Stomach (tissue), 9 donors: ENCODE results near the gene SCUBE3. TPM values are rescaled to one million over a fixed set of nuclear protein-coding genes. Genes with fewer than 3 reads are reported as not detected.
A peak's percentile ranks its signal among the peaks of the same experiment; 100 is the strongest.

Source experiments
- DNase-seq, 2 donors: peaks; one replicate each; pipeline versions ENCODE4 v3.0.0 to v3.0.0-alpha.2; 2013 to 2019
- H3K27ac ChIP-seq, 5 donors: fragments of 200-600 bp in 4 of 5; sonication (generic) in 4 of 5; one replicate each; pipeline ENCODE4 v1.5.1; 2013 to 2019; ENCODE audit warnings: mild to moderate bottlenecking in 1 of 5, moderate library complexity in 1 of 5
- H3K27me3 ChIP-seq, 3 donors: fragments of 200-600 bp; sonication (generic); one replicate each; pipeline ENCODE4 v1.5.1; 2017 to 2019; ENCODE audit warnings: mixed run types in 1 of 3
- H3K36me3 ChIP-seq, 4 donors: fragments of 200-600 bp; sonication (generic); 1 replicate in 3 of 4; 2 replicates in 1 of 4; pipeline ENCODE4 v1.5.1; 2016 to 2019
- H3K4me1 ChIP-seq, 4 donors: fragments of 200-600 bp; sonication (generic); one replicate each; pipeline ENCODE4 v1.5.1; 2016 to 2019
- H3K4me3 ChIP-seq, 4 donors: fragments of 200-600 bp; sonication (generic) in 3 of 4; one replicate each; pipeline ENCODE4 v1.5.1; 2016 to 2019; ENCODE audit warnings: mild to moderate bottlenecking in 1 of 4
- H3K9me3 ChIP-seq, 4 donors: fragments of 200-600 bp; sonication (generic); one replicate each; pipeline ENCODE4 v1.5.1; 2016 to 2019
- CTCF ChIP-seq, 7 experiments: fragments of 450-650 bp in 4 of 7; fragments of 200-600 bp in 3 of 7; sonication (generic) in 3 of 7; IDR thresholded peaks; one replicate each; pipeline ENCODE4 v1.5.1; 2016 to 2019; ENCODE audit warnings: antibody characterized with exemption in 7 of 7, control low read depth in 2 of 7, mild to moderate bottlenecking in 1 of 7
- EP300 ChIP-seq: sonication (generic); formaldehyde crosslinking; IDR thresholded peaks from one replicate; pipeline ENCODE4 v1.6.1; 2017; ENCODE audit warnings: antibody characterized with exemption
- POLR2A ChIP-seq, 4 donors: fragments of 450-650 bp; IDR thresholded peaks; one replicate each; pipeline ENCODE4 v1.6.1; 2016; ENCODE audit warnings: antibody characterized with exemption in 4 of 4, control low read depth in 2 of 4, mild to moderate bottlenecking in 1 of 4, moderate library complexity in 1 of 4
- POLR2AphosphoS5 ChIP-seq, 3 donors: sonication (generic); formaldehyde crosslinking; IDR thresholded peaks; one replicate each; pipeline ENCODE4 v1.6.1; 2016; ENCODE audit warnings: antibody characterized with exemption in 3 of 3
- WGBS, 5 donors: extraction: QIAGEN DNeasy Blood & Tissue Kit in 3 of 5; methylation state at CpG; one replicate each; pipeline versions ENCODE4 v1.1.5 to v1.1.7; 2013 to 2018; 5-methylcytosine and 5-hydroxymethylcytosine counted together
- intact Hi-C: fragments of 100-400 bp; cut with DNase I; formaldehyde crosslinking; loops from one replicate; pipeline ENCODE4 v1.15.1; 2023; ENCODE audit warnings: low total_unique reads
- polyA plus RNA-seq, 3 donors: library from polyadenylated mRNA; stranded (reverse); fragments of 200-250 nt; gene quantifications; one replicate each; pipeline ENCODE4 v1.2.3, GENCODE V29; 2013
- total RNA-seq, 5 donors: library from RNA; depleted of rRNA; stranded (reverse); fragments of >200 nt; gene quantifications; one replicate each; pipeline versions ENCODE4 v1.1.0 to v1.2.3, GENCODE V29; 2014 to 2016
- donor health status: healthy with polysubstance abuse.
- donor health status: Bipolar disorder and iron deficiency.
- donor health status: healthy.

Gene SCUBE3
- total and polyA plus RNA-seq, 8 donors, result 0.15 to 2.3 (median 0.31) TPM; not detected in 1

DNA sequence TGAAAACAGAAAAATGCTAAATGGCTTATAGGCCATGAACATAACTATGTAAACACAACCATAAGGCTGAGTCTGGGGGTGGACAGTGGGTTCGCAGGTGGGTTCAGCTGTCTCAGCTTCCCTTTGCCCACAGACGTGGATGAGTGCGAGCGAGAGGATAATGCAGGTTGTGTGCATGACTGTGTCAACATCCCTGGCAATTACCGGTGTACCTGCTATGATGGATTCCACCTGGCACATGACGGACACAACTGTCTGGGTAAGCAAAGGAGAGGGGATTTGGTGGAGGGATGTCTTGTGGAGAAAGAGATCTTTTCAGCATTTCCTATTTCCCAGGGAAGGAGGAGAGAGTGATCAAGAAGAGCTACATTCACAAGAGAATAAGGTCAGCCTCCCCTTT is 14.7 kb downstream of the SCUBE3 start:
- no peak overlapping the region for H3K4me3 ChIP-seq
- intact Hi-C loops, result no loop called here
- TF ChIP-seq POLR2A (IDR thresholded peaks at IDR 0.05) (no peak), EP300 (no peak), POLR2AphosphoS5 (IDR thresholded peaks at IDR 0.05) (no peak), CTCF (IDR thresholded peaks at IDR 0.05) (no peak)
- DNase-seq, result peak in 1 of 2 donors; percentile 31
- H3K27ac ChIP-seq, result no peak overlapping the region
- H3K9me3 ChIP-seq, result no peaks in the 10 kb centered on the region
- no peaks in the 10 kb centered on the region for H3K36me3 ChIP-seq
- no peaks in the 10 kb centered on the region for H3K27me3 ChIP-seq
- peaks cover 3 to 18% (median 10%) of the 10 kb centered on the region in 4 donors for H3K4me1 ChIP-seq
- WGBS, 5 donors, result 89 to 91% (median 89%) methylated on average over 6 of the region's 6 CpGs

DNA sequence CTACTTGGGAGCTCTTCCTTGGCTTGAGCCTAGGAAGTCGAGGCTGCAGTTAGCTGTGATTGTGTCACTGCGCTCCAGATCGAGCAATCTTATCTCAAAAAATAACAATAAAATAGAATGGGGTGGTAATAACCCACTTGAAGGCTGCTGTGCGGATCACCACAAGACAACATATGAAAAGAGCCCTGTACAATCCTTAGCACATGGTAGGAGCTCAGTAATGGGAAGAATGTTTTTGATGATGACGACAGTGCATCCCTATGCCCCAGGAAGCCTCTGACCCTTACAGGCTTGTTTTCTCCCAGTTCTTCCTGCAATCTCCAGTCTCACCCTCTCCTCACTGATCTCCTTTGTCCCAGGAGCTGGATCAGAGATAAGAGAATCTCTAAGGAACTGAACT is 15.5 kb downstream of the SCUBE3 start:
- no peaks in the 10 kb centered on the region for H3K27me3 ChIP-seq
- H3K4me3 ChIP-seq, result no peak overlapping the region
- peaks cover 0 to 7% (median 0%) of the 10 kb centered on the region in 4 donors for H3K36me3 ChIP-seq
- H3K27ac ChIP-seq, result no peak overlapping the region
- peaks cover 3 to 18% (median 10%) of the 10 kb centered on the region in 4 donors for H3K4me1 ChIP-seq
- WGBS, 5 donors, result 87 to 96% (median 91%) methylated on average over 5 of the region's 5 CpGs
- DNase-seq, result no peak
- no peak for TF ChIP-seq POLR2AphosphoS5 (IDR thresholded peaks at IDR 0.05)
- no peak for TF ChIP-seq EP300
- TF ChIP-seq CTCF (IDR thresholded peaks at IDR 0.05), result no peak
- TF ChIP-seq POLR2A (IDR thresholded peaks at IDR 0.05), result no peak
- intact Hi-C loops, result no loop called here
- H3K9me3 ChIP-seq, result no peaks in the 10 kb centered on the region

- TF ChIP-seq EP300, result no peak
- TF ChIP-seq POLR2AphosphoS5 (IDR thresholded peaks at IDR 0.05), result no peak
- no peak for TF ChIP-seq CTCF (IDR thresholded peaks at IDR 0.05)
- TF ChIP-seq POLR2A (IDR thresholded peaks at IDR 0.05), result no peak
- intact Hi-C loops, result no loop called here
- Histone ChIP-seq H3K4me3 (no peak overlapping the region), H3K36me3 (peaks cover 0 to 7% (median 0%) of the 10 kb centered on the region in 4 donors), H3K27me3 (no peaks in the 10 kb centered on the region), H3K9me3 (no peaks in the 10 kb centered on the region), H3K4me1 (peaks cover 3 to 18% (median 10%) of the 10 kb centered on the region in 4 donors), H3K27ac (no peak overlapping the region)
- no peak for DNase-seq
- 82 to 95% (median 85%) methylated on average over 1 of the region's 1 CpG for WGBS, 5 donors
These were observed 16.7 kb downstream of the SCUBE3 start for GRCh38 chr6:35230498-35230897.

GRCh38 chr6:35230950-35231349 is 17.2 kb downstream of the SCUBE3 start:
- Histone ChIP-seq H3K4me3 (no peak overlapping the region), H3K27ac (no peak overlapping the region), H3K27me3 (no peaks in the 10 kb centered on the region), H3K36me3 (peaks cover 0 to 7% (median 0%) of the 10 kb centered on the region in 4 donors), H3K4me1 (peaks cover 3 to 18% (median 10%) of the 10 kb centered on the region in 4 donors), H3K9me3 (no peaks in the 10 kb centered on the region)
- intact Hi-C loops, result no loop called here
- 0 to 33% (median 26%) methylated on average over 1 of the region's 1 CpG for WGBS, 5 donors
- peak; percentile 30 to 34 for DNase-seq
- TF ChIP-seq EP300 (no peak), POLR2A (IDR thresholded peaks at IDR 0.05) (no peak), CTCF (IDR thresholded peaks at IDR 0.05) (no peak), POLR2AphosphoS5 (IDR thresholded peaks at IDR 0.05) (no peak)
